ENCODE measurements around the gene ZNF641.
"Not testable (repeated sequence)": the region's sequence is repeated elsewhere in the genome, so short reads cannot be mapped to it uniquely, and the experiment has no call there.

ZNF641 gene

GRCh38 chr12:48334808-48335207, 15.9 kb downstream of the ZNF641 start:
- DNase-seq (ENCODE audit: low read depth): no peak

DNA sequence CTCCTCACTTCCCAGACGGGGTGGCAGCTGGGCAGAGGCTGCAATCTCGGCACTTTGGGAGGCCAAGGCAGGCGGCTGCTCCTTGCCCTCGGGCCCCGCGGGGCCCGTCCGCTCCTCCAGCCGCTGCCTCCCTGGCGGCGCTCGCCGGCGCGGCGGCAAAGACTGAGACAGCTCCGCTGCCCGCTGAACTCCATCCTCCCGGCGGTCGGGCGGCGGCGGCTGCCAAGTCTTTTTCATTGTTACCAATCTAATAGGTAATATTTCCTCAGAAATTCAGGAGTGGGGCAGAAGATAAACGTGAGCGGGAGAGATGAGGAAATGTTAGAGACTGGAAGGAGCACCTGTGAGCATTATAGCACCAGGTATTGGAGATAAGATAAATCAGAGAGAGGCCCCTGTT, 17.0 kb downstream of the ZNF641 start:
- not testable (repeated sequence) for DNase-seq (ENCODE audit: low read depth)

DNA sequence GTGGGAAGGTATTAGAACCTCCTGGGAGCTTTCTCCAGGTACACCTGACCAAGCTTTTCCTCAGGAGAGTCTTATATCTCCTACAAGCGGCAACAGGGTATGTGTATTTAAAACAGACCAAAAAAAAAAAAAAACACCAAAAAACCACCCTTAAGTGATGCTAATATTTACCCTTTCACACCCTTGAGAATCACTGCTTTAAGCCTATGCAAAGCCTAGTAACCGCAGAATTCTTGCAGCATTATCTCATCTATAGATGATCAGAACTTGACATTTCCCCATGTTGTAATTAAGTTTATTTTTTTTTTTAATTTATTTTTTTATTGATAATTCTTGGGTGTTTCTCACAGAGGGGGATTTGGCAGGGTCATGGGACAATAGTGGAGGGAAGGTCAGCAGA, 19.3 kb downstream of the ZNF641 start:
- DNase-seq (ENCODE audit: low read depth): no peak

DNA sequence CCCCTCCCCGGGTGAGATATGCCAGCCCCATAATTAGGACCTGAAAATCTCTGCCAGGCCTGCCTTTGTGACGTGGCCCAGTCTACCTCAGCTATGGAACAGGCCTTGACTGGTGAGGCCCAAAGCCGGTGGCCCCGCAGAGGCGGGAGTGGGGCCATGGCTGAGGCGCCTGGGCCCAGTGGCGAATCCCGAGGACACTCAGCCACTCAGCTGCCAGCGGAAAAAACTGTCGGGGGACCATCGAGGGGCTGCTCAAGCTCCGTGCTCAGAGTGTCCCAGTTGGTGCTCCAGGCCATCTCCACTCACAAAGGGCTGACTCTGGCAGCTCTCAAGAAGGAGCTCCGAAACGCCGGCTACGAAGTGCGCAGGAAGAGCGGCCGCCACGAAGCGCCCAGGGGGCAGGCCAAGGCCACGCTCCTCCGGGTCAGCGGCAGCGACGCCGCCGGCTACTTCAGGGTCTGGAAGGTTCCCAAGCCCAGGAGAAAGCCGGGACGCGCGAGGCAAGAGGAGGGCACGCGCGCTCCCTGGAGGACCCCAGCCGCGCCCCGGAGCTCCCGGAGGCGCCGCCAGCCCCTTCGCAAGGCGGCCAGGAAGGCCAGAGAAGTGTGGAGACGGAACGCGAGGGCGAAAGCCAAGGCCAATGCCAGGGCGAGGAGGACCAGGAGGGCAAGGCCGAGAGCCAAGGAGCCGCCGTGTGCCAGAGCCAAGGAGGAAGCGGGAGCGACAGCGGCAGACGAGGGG, 21.4 kb downstream of the ZNF641 start:
- DNase-seq (ENCODE audit: low read depth): no peak

DNA sequence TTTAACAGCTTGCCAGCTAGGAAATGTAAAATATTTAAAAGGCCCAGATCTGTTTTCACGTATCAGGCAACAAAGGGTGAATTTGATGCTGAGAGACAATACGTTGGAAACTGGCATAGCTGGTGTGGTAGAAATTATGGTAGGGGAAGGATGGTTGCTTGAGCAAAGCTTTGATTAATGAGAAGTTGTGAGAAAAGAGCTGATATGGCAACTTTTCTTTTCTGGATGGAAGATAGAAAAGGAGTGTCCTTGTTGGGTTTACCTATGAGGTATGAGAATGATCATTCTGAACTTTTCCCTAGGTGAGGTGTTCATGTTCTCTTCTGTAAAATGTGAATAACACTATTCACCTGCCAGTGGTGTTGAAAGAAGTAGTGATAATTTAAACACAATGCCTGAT, 34.2 kb downstream of the ZNF641 start:
- DNase-seq (ENCODE audit: low read depth): no peak

DNA sequence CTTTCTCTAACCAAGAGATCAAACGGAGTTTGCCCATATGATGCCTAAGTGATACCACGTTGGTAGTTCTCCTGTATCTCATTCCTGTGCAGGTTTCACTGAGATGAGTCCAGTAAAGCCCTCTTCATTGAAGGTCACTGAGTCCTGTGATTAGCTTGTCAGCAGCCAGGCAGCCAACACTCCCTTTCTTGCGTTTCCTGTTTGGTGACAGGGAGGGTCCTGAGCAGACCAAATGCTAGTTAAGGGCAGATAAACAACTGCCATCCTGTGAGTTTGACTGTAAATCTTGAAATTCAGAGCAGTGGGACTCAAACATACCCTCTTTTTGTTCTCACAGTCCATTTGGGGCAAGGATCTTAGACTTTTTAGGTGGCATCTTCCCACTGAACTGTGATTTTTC, 39.4 kb downstream of the ZNF641 start:
- DNase-seq (ENCODE audit: low read depth): no peak

DNA sequence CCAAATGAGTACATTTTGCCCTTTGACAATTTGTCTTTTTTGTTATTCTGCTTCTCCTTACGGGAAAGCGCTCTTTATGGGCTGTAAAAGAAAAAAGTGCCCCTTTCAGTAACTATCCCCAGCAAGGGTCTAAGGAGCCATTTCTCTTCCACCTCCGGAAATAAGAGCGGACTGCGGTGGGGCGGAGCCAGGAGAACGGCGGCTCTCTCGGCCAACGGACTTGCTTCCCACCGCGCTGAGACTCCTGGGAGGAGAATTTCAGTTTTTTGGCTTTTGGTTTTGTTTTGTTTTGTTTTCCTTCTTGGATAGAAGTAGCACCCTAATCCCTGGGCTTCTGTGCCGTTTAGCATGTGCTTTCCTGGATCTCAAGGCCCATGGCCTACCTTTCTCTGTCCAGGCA, 43.5 kb downstream of the ZNF641 start:
- no peak for DNase-seq (ENCODE audit: low read depth)

- DNase-seq (ENCODE audit: low read depth): no peak
These were observed 45.5 kb downstream of the ZNF641 start for GRCh38 chr12:48305190-48305589.

GRCh38 chr12:48302161-48302911, 48.4 kb downstream of the ZNF641 start:
- DNase-seq (ENCODE audit: low read depth): no peak

DNA sequence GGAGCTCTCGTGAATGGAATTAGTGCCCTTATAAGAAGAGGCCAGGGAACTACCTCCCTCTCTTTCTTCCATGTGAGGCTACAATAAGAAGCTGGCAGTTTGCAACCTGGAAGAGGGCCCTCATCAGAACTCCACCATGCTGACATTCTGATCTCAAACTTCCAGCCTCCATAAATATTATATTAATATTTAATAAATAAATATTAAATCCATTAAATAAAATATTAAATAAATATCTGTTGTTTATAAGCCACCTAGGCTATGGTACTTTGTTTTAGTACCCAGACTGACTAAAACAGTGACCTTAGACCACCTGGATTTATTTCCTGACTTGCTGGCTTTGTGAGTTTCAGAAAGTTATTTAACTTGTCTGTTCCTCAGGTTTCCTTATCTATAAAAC, 49.9 kb downstream of the ZNF641 start:
- DNase-seq (ENCODE audit: low read depth): no peak

DNA sequence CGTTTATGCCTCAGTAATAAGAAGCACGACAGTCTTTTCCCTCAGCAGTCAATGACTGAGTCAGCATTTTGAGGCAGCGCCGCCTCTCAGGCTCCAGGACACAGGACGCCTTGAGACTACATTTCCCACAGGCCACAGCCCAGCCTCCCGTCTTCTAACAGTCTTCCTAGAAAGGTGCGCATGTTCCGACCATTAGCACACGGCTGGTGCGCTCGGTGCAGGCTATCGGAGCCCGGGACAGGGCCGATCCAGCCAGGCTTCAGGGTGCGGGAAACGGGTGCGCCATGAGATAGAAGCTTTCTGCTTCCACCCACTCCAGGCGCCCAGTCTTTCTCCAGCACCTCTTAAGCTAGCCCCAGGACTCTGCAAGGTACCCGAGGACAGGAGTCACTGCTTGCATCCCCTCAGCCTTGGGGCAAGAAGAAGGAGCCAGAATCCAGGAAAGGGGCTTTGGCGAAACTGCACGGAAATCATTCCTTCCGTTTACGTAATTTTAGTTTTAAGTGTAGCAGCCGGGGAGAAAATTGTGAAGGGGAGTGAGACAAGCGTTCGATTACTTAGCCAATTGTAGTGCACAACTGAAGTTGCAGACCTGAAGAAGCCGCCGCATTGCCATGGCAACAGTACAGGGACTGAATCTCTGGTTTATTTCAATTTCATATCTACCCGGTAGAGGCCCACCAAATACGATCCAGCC, 54.0 kb downstream of the ZNF641 start:
- no peak for DNase-seq (ENCODE audit: low read depth)

- no peak for DNase-seq (ENCODE audit: low read depth)
These were observed 58.7 kb downstream of the ZNF641 start for GRCh38 chr12:48292040-48292439.

- DNase-seq (ENCODE audit: low read depth): no peak
These were observed 59.2 kb downstream of the ZNF641 start for GRCh38 chr12:48291511-48291910.

DNA sequence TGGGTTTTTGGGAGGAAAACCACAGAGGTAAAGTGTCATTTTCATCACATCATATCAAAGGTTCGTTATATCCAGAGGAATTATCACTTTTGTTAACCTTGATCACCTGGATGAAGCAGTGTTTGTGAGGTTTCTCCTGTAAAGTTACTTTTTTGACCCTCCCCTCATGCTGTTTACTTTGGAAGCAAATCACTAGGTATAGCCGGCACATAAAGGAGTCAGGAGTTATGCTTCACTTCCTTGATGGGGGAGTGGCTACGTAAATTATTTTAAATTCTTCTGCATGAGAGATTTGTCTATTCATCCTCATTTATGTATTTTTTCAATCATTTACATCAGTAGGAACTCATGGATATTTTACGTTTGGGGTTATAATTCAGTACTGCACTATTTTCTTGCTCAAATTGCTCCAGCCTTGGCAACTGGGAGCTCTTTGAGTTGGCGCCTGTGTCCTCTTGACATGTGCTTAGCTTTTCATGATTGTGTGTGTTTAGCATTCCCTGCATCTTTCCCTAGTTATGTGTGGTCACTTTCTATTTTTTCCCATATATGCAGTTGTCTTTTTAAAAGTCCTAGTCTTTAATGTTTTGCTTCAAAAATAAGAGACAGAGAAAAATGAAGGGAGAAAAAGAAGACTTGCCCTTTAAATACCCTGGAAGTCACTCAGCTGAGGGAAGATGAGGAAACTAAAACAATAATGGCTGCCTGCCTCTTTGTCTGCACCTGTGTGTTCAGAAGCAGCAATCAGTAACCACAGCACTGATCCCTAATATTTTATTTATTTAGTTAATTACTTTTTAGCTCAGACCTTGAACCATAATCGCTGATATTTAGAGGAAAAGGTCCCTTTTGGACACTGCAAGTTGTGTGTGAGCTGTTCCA, 62.1 kb downstream of the ZNF641 start:
- DNase-seq (ENCODE audit: low read depth): no peak

Data from T-helper 22 cell (primary cell).